K562 treated with DMSO at 1 percent for 4 hours (cell line): ENCODE data around the gene NECAB3. TPM values are rescaled to one million over a fixed set of nuclear protein-coding genes. Genes with fewer than 3 reads are reported as not detected.

Source experiments
- total RNA-seq: library from RNA; unstranded; fragments of 300-600 nt; gene quantifications from 2 replicates; pipeline ENCODE4 v1.2.3, GENCODE V29; 2022; ENCODE audit not compliant: insufficient read depth

NECAB3 gene
- total RNA-seq: 44.9 and 45.2 TPM in 2 replicates

GRCh38 chr20:33674294-33675135, at the start of gene NECAB3:
Gene NECAB3 (minus strand): TSS chr20:33674428. CDS start chr20:33674352, 76 bp downstream.

GRCh38 chr20:33719989-33720709, 45.9 kb upstream of the NECAB3 start, which contains the start of gene PXMP4:
Gene PXMP4 (minus strand): TSS chr20:33720310. CDS start chr20:33720207, 103 bp downstream.

GRCh38 chr20:33686100-33686983, 12.1 kb upstream of the NECAB3 start, which contains the start of gene E2F1:
Gene E2F1 (minus strand): TSS chr20:33686385. CDS start chr20:33686264, 121 bp downstream.

GRCh38 chr20:33666293-33667244, 7.7 kb downstream of the NECAB3 start, which contains the start of gene ACTL10:
Gene ACTL10 (plus strand): TSS chr20:33666943. CDS start chr20:33667498, 555 bp downstream.

GRCh38 chr20:33662172-33662571, 12.1 kb downstream of the NECAB3 start, which contains the start of gene C20orf144:
Gene C20orf144 (plus strand): TSS chr20:33662327. CDS start chr20:33662346, 19 bp downstream.

Other genes starting within 250 kb of the NECAB3 start
- gene SNTA1, start 230.7 kb downstream of the NECAB3 start, total RNA-seq: 9.4 and 13.7 TPM in 2 replicates
- gene CBFA2T2, start 184.3 kb downstream of the NECAB3 start, total RNA-seq: 12.6 and 17.7 TPM in 2 replicates
- gene C20orf144, start 12.1 kb downstream of the NECAB3 start, total RNA-seq: not detected in 2 replicates
- gene ACTL10, start 7.5 kb downstream of the NECAB3 start, total RNA-seq: not detected in 2 replicates
- 38.2 and 50.8 TPM in 2 replicates for gene E2F1, start 12.0 kb upstream of the NECAB3 start, total RNA-seq
- gene PXMP4, start 45.9 kb upstream of the NECAB3 start, total RNA-seq: 6.5 and 9.0 TPM in 2 replicates
- gene ZNF341, start 57.6 kb upstream of the NECAB3 start, total RNA-seq: 1.8 and 3.6 TPM in 2 replicates
- 84.5 and 86.3 TPM in 2 replicates for gene CHMP4B, start 136.9 kb upstream of the NECAB3 start, total RNA-seq